ENCODE data around the gene TSPOAP1. TPM values are rescaled to one million over a fixed set of nuclear protein-coding genes. Genes with fewer than 3 reads are reported as not detected.

TSPOAP1 gene
- total RNA-seq, 1 experiment from 2014 or later = 10.9 TPM

GRCh38 chr17:58364270-58364942 is 35.8 kb upstream of the TSPOAP1 start (continued):
- TF ChIP-seq STAT6 (CRISPR knock-in tag; conservative IDR thresholded peaks at IDR 0.05; ENCODE audit: low read depth) = no peak
- TF ChIP-seq FOXJ3 (CRISPR knock-in tag; IDR thresholded peaks at IDR 0.05; ENCODE audit: borderline replicate concordance) = no peak

GRCh38 chr17:58363457-58364185 is 35.0 kb upstream of the TSPOAP1 start:
- no peak overlapping the region for H3K4me3 Mint-ChIP-seq
- TF ChIP-seq TEAD1 (CRISPR knock-in tag; IDR thresholded peaks at IDR 0.05) (no peak), ZNF423 (CRISPR knock-in tag; IDR thresholded peaks at IDR 0.05) (no peak), NFYB (CRISPR knock-in tag; conservative IDR thresholded peaks at IDR 0.05; ENCODE audit: low read depth) (no peak), FOXK1 (CRISPR knock-in tag; IDR thresholded peaks at IDR 0.05) (no peak), USF2 (CRISPR knock-in tag; IDR thresholded peaks at IDR 0.05) (no peak), ZNF416 (CRISPR knock-in tag; IDR thresholded peaks at IDR 0.05) (no peak), AR (CRISPR knock-in tag; IDR thresholded peaks at IDR 0.05) (no peak), STAT6 (CRISPR knock-in tag; conservative IDR thresholded peaks at IDR 0.05; ENCODE audit: low read depth) (no peak), ZNF317 (CRISPR knock-in tag; IDR thresholded peaks at IDR 0.05; ENCODE audit: borderline replicate concordance, low read depth) (no peak), SP1 (CRISPR knock-in tag; conservative IDR thresholded peaks at IDR 0.05) (no peak), IRF1 (CRISPR knock-in tag; IDR thresholded peaks at IDR 0.05) (no peak), TEAD4 (CRISPR knock-in tag; IDR thresholded peaks at IDR 0.05) (no peak), GTF2I (CRISPR knock-in tag; conservative IDR thresholded peaks at IDR 0.05) (no peak), PRRX2 (CRISPR knock-in tag; IDR thresholded peaks at IDR 0.05) (no peak)
- TF ChIP-seq, protein P1, sequence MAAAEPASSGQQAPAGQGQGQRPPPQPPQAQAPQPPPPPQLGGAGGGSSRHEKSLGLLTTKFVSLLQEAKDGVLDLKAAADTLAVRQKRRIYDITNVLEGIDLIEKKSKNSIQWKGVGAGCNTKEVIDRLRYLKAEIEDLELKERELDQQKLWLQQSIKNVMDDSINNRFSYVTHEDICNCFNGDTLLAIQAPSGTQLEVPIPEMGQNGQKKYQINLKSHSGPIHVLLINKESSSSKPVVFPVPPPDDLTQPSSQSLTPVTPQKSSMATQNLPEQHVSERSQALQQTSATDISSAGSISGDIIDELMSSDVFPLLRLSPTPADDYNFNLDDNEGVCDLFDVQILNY (CRISPR knock-in tag; IDR thresholded peaks at IDR 0.05) = no peak
- TF ChIP-seq, protein P2, sequence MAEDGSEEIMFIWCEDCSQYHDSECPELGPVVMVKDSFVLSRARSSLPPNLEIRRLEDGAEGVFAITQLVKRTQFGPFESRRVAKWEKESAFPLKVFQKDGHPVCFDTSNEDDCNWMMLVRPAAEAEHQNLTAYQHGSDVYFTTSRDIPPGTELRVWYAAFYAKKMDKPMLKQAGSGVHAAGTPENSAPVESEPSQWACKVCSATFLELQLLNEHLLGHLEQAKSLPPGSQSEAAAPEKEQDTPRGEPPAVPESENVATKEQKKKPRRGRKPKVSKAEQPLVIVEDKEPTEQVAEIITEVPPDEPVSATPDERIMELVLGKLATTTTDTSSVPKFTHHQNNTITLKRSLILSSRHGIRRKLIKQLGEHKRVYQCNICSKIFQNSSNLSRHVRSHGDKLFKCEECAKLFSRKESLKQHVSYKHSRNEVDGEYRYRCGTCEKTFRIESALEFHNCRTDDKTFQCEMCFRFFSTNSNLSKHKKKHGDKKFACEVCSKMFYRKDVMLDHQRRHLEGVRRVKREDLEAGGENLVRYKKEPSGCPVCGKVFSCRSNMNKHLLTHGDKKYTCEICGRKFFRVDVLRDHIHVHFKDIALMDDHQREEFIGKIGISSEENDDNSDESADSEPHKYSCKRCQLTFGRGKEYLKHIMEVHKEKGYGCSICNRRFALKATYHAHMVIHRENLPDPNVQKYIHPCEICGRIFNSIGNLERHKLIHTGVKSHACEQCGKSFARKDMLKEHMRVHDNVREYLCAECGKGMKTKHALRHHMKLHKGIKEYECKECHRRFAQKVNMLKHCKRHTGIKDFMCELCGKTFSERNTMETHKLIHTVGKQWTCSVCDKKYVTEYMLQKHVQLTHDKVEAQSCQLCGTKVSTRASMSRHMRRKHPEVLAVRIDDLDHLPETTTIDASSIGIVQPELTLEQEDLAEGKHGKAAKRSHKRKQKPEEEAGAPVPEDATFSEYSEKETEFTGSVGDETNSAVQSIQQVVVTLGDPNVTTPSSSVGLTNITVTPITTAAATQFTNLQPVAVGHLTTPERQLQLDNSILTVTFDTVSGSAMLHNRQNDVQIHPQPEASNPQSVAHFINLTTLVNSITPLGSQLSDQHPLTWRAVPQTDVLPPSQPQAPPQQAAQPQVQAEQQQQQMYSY (CRISPR knock-in tag; IDR thresholded peaks at IDR 0.05) = no peak
- H3K4me1 Mint-ChIP-seq = peaks cover 11% of the 10 kb centered on the region
- ChIA-PET CTCF (interaction anchor here (1.0 to 1.7 kb wide), 5 partner anchors 9 to 164 kb away, joined by 3 to 10 read pairs (median 3); partner anchors contain the start of genes RNF43 and SUPT4H1), POLR2A (interaction anchor here (1.0 to 1.2 kb wide), 2 partner anchors 11 to 25 kb away, joined by 3 read pairs; no protein-coding TSS in a partner anchor)
- no peaks in the 10 kb centered on the region for H3K36me3 Mint-ChIP-seq
- H3K9me3 Mint-ChIP-seq = no peaks in the 10 kb centered on the region
- no peak for DNase-seq (ENCODE audit: low spot score)
- no peak overlapping the region for H3K27ac Mint-ChIP-seq
- H3K27me3 Mint-ChIP-seq (ENCODE audit: low read depth) = 0 out of 2 replicates have a peak, but pooled peaks cover 3% of the 10 kb centered on the region
- ATAC-seq = no peak

Measured in WTC11 (cell line).